ENCODE data around the gene CD28.
"Not testable (repeated sequence)": the region's sequence is repeated elsewhere in the genome, so short reads cannot be mapped to it uniquely, and the experiment has no call there.

Gene CD28

GRCh38 chr2:203785391-203786110, 79.1 kb downstream of the CD28 start:
- not testable (repeated sequence) for FAIRE-seq

GRCh38 chr2:203786549-203787351, 80.3 kb downstream of the CD28 start:
- FAIRE-seq, result no peak

DNA sequence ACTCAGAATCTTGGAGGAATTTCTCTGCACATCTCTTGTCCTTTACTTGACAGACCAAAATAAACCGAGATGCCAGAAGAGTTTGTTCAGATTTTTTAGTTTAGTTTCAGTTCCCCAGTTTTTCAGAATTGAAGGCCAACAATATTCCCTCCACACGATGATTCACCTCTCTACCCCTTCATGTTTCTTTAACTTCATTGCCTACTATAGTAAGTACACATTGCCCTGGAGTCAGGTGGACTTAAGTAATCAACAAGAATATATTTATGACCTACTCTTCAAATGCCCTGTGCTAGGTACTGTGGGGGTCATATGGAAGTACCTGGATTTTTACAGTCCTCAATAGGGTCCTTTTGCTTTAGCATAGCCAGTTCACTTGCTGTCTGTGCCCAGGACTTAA, 81.5 kb downstream of the CD28 start:
- no peak for FAIRE-seq

All from endometrium (tissue), 2 donors.